ENCODE data around the gene LIN37. TPM values are rescaled to one million over a fixed set of nuclear protein-coding genes. Genes with fewer than 3 reads are reported as not detected.

LIN37 gene
- total RNA-seq, 4 donors from 2014 or later: 5.7 to 13.4 (median 9.5) TPM

DNA sequence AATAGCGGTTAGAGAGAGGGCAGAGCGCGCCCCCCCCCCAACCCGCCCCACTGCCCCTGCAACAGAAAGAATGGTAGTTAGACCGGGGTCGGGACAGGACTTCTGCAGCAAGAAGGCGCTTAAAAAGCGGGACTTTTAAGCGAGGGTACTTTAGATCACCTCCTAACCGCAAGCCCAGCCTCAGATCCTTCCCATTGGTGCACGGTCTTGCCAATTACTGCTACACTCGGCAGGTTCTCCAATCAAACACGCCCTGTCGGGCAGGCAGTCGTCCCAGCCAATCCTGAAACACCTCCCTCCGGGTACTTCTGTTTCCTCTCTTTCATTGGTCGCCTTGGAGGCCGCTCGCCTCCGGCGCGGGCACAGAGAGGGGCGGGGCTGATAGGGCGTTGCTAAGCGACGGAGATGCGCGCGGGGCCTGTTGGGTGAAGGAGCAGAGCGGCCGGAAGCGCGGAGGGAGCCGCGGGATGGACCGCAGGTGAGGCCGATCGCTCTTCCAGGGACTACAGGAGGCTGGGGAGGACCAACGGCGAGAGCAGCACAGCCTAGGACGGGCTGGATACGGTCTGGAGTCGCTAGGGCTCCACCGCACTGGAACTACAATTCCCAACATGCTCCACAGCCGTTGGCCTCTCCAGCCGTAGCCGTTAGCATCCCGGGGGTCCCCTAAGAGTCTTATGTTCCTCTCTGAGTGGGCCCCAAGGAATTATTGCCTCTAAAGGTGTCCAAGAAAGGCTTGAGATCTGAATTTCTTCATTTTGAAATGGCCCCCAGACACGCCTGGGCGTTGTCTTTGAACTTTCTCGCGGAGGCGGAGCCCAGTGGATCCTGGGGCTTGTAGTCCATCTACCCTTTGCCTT, 9.6 kb downstream of the LIN37 start, which contains the start of gene PROSER3:
Gene PROSER3, plus strand, starts transcription at position 428 of the 860 bp plus-strand sequence. Its CDS starts 40 bp downstream, at position 468.
- TF ChIP-seq, protein P1, sequence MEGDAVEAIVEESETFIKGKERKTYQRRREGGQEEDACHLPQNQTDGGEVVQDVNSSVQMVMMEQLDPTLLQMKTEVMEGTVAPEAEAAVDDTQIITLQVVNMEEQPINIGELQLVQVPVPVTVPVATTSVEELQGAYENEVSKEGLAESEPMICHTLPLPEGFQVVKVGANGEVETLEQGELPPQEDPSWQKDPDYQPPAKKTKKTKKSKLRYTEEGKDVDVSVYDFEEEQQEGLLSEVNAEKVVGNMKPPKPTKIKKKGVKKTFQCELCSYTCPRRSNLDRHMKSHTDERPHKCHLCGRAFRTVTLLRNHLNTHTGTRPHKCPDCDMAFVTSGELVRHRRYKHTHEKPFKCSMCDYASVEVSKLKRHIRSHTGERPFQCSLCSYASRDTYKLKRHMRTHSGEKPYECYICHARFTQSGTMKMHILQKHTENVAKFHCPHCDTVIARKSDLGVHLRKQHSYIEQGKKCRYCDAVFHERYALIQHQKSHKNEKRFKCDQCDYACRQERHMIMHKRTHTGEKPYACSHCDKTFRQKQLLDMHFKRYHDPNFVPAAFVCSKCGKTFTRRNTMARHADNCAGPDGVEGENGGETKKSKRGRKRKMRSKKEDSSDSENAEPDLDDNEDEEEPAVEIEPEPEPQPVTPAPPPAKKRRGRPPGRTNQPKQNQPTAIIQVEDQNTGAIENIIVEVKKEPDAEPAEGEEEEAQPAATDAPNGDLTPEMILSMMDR (IDR thresholded peaks at IDR 0.05): peak in 1 of 6 experiments; percentile 7
- TF ChIP-seq POLR2A (IDR thresholded peaks at IDR 0.05): peak in 3 of 4 donors; percentile 60 to 75 (median 71)
- intact Hi-C loops (cut with DNase I): no loop called here
- DNase-seq: peak; percentile 97
- WGBS, 2 donors: 1 to 2% methylated on average over 16 to 26 of the region's 53 CpGs
- H3K27ac ChIP-seq: peak within 1 kb of the TSS; percentile 93 to 98 (median 96)
- H3K36me3 ChIP-seq: peaks cover 2 to 47% (median 15%) of the 10 kb centered on the region in 3 donors
- H3K9me3 ChIP-seq: no peaks in the 10 kb centered on the region
- peaks cover 32 to 53% (median 37%) of the 10 kb centered on the region in 3 donors for H3K4me1 ChIP-seq
- peak within 1 kb of the TSS; percentile 69 to 94 (median 91) for H3K4me3 ChIP-seq
- H3K27me3 ChIP-seq: no peaks in the 10 kb centered on the region

DNA sequence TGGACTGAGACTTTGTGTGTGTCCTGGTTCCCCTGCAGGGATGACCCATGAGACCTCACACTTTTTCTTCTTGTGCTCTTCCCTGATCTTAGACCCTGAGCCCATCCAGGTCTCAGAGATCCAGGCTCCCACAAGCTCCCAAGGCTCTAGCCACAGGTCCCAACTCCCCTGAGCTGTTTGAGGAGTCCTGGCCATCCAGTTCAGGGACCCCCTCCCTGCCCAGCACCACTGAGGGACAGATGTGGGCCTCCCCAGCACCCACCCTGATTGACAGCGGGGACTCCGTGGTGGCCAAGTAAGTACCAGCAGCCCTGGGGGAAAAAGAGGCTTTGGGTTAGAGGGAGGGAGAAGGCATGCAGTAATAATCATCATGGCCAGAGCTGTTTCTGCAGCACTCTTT, 11.3 kb downstream of the LIN37 start:
- DNase-seq: no peak
- Histone ChIP-seq H3K9me3 (no peaks in the 10 kb centered on the region), H3K4me3 (no peak overlapping the region), H3K27me3 (no peaks in the 10 kb centered on the region), H3K36me3 (peaks cover 0 to 47% (median 0%) of the 10 kb centered on the region in 3 donors), H3K4me1 (peaks cover 32 to 47% (median 37%) of the 10 kb centered on the region in 3 donors), H3K27ac (no peak overlapping the region)
- intact Hi-C loops (cut with DNase I): loop anchor here (10.0 kb wide), 1 partner anchor 175 kb away; the partner anchor contains the start of gene LRFN3
- TF ChIP-seq, protein P1 (IDR thresholded peaks at IDR 0.05): no peak
- TF ChIP-seq POLR2A (IDR thresholded peaks at IDR 0.05): no peak
- no CpG with 5 or more reads among the region's 2 CpGs for WGBS, 2 donors

DNA sequence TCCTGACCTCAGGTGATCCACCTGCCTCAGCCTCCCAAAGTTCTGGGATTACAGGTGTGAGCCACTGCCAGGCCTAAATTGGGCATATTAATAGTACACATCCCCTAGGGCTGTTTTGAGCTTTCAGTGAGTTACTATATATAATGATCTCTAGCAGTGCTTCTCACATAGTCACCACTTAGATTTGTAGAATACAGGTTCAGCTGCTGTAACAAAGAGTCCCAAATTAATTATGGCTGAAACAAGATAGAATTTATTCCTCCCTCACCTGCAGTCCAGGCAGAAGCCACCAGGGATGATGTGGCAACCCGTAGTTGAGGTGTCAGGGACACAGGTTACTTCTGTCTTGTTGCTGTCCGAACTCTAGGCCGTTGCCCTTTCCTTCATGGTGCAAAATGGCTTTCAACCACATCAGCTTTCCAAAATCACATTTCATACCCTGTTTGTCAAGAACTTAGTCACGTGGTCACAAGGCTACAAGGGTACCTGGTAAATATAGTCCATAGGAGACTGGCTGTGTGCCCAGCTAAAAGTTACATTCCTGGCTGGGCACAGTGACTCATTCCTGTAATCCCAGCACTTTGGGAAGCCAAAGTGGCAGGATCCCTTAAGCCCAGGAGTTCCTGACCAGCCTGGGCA, 12.5 kb downstream of the LIN37 start:
- Histone ChIP-seq H3K27me3 (no peaks in the 10 kb centered on the region), H3K27ac (no peak overlapping the region), H3K4me1 (peaks cover 24 to 36% (median 29%) of the 10 kb centered on the region in 3 donors), H3K9me3 (no peaks in the 10 kb centered on the region), H3K36me3 (peaks cover 0 to 57% (median 0%) of the 10 kb centered on the region in 3 donors), H3K4me3 (no peak overlapping the region)
- WGBS, 2 donors: 91 to 95% methylated on average over 4 of the region's 4 CpGs
- DNase-seq: no peak
- intact Hi-C loops (cut with DNase I): loop anchor here (10.0 kb wide), 1 partner anchor 174 kb away; the partner anchor contains the start of gene LRFN3
- no peak for TF ChIP-seq POLR2A (IDR thresholded peaks at IDR 0.05)
- TF ChIP-seq, protein P1 (IDR thresholded peaks at IDR 0.05): peak in 1 of 6 experiments; percentile 7

DNA sequence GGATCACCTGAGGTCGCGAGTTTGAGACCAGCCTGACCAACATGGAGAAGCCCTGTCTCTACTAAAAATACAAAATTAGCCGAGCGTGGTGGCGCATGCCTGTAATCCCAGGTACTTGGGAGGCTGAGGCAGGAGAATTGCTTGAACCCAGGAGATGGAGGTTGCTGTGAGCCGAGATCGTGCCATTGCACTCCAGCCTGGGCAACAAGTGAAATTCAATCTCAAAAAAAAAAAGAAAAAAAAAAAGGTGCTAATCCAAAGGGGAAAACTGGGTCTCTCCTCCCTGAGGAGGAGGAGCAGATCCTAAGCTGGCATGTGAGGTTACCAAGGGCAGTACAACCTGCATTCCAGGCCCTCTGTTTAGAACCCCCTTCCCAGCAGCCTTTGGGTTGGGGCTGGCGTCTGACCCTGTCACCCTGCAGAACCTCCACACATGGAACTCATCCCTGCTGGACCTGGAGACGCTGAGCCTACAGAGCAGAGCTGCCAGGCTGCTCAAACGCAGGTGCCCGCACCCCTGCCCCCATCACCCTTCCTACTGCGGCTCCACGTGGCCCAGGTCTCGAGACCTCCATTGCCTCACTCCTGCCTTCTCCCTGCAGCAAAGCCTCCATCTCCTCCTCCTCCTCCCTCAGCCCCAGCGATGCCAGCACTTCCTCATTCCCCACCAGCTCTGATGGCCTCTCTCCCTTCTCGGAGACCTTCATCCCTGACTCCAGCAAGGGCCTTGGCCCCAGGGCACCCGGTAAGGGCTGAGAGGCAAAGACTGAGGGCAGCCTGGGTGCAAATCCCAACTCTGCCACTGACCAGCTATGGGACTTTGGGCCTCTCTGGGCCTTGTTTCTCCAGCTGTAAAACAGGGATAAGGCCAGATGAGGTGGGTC, 16.3 kb downstream of the LIN37 start:
- H3K27ac ChIP-seq: no peak overlapping the region
- DNase-seq: no peak
- peaks cover 0 to 93% (median 0%) of the 10 kb centered on the region in 3 donors for H3K36me3 ChIP-seq
- H3K4me3 ChIP-seq: no peak overlapping the region
- no peaks in the 10 kb centered on the region for H3K27me3 ChIP-seq
- peaks cover 0 to 3% (median 0%) of the 10 kb centered on the region in 3 donors for H3K4me1 ChIP-seq
- intact Hi-C loops (cut with DNase I): loop anchor here (10.0 kb wide), 1 partner anchor 170 kb away; the partner anchor contains the start of gene LRFN3
- H3K9me3 ChIP-seq: no peaks in the 10 kb centered on the region
- TF ChIP-seq POLR2A (IDR thresholded peaks at IDR 0.05): no peak
- TF ChIP-seq, protein P1 (IDR thresholded peaks at IDR 0.05): no peak
- 95 to 97% methylated on average over 10 to 16 of the region's 17 CpGs for WGBS, 2 donors
